UCSD-AML1 (cell line): ENCODE results near the gene CDH13.

Source experiments
- DNase-seq: peaks from one replicate; lab custom pipeline; 2025; ENCODE audit not compliant: unreplicated experiment; lab: John Stamatoyannopoulos, UW

CDH13 gene

DNA sequence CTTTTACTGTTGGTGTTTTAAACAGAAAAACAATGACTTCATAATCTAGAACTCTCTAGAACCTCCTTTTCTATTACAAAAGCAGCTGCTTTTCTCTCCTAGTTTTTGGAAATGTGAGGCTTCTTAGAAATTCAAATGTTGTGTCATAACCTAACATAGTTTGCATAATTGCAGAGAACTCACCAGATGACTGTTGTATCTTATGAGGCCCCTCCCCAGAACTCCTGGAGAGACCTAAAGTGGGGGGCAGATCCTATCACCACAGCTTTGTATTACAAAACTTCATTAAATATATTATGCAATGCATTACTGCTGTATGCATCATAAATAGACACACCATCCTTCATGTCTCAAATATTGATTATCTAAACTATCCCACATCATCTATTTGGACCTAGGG lies 642.3 kb downstream of the CDH13 start:
- no peak for DNase-seq

DNA sequence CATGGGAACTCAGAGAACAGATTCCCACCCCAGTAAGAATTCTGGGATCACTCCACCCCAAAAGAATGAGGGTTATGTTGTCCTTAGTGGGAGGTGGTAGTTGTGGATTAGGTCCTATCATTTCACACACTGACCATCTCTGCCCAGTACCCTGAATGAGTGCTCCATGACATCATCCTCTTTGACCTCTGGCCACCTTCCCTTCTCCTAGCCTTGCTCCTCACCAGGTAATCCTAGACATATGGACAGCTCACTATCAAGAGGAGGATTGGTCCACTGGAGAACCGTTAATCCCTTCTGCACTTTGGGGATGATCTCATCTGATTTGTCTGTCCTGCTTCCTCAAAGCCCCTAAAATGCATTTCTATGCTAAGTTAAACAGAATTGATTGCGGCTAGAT lies 642.8 kb downstream of the CDH13 start:
- no peak for DNase-seq

DNA sequence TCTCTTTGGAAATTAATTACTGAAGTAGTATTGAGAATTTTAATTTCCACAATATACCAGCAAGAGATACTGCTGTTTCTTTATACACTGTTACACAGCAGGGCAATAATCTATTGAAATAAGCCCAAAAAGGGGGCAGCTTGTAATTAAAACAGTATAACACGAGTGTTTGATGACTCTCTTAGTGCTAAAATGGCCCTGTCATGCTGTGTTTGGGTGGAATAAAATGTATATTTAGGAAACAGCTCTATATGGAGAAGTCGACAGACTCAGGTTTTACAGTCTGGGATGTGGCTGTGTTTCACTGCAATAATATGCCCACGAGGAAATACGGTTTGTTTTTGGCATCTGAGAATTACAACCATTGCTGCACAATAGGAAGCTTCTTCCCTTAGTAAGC lies 643.3 kb downstream of the CDH13 start:
- no peak for DNase-seq

DNA sequence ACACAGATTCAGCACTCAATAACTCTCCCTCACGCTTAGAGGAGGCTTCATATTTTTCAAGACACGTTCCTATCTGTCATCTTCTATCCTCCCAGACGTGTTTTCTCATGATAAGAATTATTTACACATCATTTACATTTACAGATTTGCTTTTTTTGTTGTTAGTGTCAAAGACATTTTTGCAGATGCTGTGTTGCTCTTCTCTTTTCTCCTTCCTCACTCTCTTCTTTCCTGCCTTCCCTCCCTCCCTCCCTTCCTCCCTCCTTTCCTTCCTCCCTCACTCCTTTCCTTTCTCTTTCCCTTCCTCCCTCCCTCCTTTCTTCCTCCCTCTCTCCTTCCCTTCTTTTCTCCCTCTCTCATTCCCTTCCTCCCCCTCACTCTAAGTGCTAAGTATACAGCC lies 643.9 kb downstream of the CDH13 start:
- DNase-seq: no peak

DNA sequence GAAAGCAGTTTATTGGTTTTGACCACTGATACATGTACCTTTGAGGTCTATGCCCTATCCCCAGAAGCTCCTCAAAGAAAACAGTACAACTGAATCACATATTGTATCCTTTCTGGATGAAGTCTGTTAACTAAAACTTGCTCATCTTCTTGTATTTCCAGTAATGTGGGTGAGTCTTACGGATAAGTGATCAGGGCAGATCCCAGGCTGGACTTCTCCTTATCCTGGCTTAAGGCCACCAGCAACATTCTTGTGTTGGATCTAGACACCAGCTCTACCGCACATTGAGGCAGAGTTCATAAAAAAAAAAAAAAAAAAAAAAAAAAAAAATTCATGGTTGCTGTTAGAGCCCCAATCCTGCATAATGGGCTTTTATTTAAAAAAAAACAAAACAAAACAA lies 644.4 kb downstream of the CDH13 start:
- DNase-seq: no peak

DNA sequence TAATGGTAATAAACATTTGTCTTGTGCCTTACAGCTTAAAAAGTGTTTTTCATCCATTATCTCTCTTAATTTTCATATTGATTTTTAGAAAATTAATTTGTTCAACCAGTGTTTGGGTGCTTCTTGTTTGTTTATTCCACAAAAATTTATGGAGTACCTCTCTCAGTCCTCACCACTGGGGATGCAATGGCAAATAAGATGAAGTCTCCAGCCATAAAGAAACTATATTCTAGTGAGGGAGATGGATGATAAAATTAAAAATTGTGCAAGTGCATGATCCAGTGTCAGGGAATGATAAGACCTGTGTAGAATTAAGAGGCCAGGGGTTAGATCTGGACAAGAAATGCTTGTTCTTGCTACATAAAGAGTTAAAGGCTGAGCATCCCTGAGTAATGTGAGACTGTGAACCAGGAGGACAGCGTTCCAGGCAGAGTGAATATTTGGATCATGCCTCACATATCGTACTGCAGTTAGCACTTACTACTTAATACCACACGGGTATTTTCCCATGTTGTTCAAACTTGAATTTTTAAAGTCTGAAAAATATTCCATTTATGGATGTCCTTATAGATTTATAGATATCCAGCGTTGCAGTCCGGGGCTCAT lies 645.3 kb downstream of the CDH13 start:
- DNase-seq: no peak

DNA sequence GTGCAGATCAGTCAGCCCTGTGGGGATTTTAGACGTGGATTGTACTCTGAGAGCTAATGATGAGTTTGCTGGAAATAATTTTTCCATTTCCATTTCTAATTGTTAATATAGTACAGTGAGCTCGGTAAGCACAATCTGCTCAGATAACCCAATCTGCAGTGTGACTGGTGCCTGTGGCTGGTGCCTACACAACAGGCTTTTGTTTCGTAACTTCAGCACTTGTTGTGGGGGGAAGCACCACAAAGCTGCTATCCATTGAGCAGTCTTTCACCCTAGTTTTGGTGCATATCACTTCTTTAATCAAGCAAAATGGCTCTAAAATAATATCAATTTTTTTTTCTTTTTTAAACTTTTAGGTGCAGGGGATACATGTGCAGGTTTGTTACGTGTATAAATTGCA lies 646.1 kb downstream of the CDH13 start:
- no peak for DNase-seq

DNA sequence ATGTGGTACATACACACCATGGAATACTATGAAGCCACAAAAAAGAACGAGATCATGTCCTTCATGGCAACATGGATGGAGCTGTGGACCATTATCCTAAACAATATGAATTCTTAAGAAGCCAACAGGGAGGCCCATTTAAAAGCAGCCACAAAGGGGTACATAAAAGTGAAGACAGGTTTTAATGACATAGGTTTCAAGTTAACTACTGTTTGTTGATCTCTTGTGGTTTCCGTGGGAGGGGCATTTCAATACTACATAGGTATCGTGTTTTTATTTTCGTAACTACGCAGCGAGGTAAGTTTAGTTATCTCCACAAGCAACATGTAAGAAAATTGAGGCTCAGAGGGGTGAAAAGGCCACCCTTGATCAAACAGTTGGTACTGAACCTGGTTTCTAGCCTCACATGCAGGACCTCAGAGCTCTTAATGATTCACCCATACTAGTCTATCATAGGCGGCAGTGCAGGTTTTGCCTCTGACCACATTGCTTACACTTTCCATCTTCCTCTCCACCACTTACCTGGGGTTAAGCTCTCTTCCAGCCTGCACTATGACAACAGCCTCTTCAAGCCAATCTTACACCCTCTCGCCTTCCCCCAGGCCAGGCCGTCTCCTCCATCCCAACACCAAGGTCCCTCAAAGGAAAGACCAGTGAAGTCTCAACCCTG lies 646.9 kb downstream of the CDH13 start:
- no peak for DNase-seq

DNA sequence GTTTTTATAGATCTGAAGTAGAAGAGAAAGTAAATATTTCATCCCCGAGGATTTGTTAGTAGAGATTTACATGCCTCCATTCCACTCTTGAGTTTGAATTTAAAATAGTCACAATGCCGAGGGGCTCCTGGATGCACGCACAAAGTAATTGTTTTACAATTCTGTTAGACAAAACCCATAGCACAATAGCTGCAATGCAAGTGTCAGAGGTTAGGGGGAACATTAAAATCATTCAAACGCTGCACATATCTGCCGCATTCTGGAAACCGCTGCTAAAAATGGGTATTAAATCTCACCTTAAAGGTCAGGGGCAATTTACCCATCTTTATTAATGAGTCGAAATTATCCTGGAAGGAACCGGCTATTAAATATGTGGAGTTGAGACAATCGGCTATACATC lies 652.5 kb downstream of the CDH13 start:
- no peak for DNase-seq

DNA sequence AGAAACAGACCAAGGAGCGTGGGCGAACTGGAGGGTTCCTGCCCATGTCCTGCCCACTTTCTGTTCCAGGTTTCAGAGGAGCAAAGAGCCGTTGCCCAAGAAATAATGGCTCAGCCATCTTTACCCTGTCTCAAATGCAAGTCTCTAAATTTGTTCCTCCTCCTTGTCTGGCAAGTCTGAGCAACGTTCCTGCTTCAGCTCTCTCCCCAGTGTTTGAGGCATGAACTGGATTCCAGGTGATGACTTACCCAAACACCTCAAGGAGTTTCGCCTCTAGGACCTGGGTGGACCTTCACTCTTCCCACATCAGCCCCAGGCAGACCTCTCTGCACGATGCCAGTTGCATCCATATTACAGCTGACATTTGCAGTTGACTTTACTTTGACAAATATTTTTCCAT lies 659.2 kb downstream of the CDH13 start:
- no peak for DNase-seq

DNA sequence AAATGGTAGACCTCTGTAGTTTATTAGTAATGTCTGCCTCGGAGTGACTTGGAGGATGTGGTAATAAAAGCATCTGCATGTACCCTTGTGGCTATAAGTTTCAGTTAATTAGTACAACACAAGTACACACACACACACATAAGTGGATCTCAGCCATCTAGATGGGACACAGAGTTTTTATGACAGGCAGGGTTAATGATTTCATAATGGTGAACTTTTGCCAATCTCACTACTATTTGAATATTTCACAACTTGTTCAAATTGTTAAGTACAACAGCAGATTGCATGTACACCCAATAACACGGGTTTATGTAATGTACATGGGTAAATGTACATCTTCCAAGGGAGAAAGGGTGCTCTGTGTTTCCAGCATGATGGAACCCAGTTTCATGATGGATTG lies 669.7 kb downstream of the CDH13 start:
- no peak for DNase-seq

DNA sequence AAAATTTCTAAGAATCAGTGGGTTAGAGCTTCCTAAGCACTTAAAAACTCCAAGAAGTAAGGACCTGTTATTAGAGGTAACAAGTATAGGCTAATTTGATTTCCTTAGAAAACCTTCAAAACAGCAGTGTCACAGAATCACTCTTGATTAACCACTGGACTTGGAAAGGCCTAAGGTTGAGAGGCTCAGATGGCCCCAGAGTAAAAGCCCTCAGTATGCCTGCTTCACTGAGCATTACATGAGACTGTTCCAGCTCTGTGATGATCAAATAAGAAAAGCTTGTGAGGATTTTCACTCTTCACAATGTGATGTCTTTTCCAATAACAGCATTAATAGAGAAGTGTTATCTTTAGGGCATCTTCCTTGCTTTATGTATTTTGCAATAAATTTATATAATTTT lies 671.8 kb downstream of the CDH13 start:
- no peak for DNase-seq

DNA sequence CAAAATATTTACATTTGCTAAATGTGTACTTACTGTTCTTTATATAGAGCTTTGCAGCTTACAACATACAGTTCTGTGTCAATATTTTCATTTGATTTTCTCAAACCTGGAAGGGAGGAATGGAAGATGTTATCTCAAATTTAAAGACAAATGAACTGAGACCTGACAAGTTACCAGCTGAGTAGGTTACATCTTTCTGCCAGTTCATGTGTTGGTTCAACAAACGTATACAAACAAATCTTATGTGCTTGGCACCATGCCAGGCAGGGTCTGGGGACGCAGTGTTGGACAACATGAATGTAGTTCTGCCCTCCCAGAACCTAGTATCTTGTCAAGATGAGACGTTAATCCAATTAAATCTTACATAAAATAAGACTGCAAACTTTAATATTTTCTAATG lies 673.6 kb downstream of the CDH13 start:
- DNase-seq: no peak

DNA sequence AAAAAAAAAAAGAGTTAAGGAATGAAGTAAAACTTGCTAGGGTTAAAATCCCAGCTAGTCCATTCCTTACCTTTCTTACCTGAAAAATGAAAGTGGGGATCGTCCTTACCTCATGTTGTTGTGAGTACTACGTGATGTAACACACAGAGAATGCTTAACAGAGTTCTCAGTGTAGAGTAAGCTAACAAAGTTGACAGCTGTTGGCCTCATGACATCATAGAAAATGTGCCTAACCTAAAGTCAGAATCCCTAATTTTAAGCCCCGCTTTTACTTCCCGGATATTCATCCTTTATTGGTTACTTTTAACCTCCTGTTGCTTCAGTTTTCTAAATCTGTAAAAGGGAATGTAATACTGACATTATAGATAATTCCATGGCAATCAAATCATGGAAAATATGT lies 675.2 kb downstream of the CDH13 start:
- DNase-seq: no peak

DNA sequence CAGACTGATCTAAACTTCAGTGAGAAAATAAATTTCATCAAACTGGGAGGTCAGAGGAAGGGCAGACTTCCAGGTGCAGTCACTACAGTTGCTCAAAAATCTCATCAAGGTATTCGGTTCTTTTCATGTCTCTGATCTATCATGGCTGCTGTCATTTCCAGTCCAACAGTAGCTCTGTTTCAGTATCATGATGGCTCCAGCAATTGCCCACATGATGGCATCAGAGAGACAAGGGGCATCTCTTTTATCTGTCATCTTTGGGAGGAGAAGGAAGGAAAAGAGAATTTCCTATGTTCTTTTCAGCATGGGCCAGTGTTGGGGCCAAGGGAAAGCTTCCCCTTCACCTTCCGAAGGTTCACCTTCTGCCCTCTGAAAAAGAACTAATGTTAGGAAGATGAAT lies 676.1 kb downstream of the CDH13 start:
- no peak for DNase-seq

DNA sequence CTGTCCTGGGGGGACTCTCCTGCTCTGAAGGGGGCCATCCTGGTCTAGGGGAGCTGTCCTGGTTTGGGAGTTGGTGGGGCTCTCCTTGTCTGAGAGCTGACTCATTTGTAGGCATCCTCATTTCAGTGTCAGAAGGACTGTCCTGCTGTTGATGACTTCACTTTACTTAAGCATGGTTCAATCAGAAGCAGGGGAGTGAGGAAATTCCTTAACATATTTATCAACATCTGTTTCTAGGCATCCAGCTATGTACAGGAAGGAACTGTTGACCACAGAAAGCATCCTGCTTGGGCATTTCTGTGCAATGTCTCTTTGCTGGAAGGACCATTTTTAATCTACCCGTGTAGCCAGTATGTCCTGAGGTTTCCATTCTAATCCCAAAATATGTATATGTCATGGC lies 678.3 kb downstream of the CDH13 start:
- no peak for DNase-seq

DNA sequence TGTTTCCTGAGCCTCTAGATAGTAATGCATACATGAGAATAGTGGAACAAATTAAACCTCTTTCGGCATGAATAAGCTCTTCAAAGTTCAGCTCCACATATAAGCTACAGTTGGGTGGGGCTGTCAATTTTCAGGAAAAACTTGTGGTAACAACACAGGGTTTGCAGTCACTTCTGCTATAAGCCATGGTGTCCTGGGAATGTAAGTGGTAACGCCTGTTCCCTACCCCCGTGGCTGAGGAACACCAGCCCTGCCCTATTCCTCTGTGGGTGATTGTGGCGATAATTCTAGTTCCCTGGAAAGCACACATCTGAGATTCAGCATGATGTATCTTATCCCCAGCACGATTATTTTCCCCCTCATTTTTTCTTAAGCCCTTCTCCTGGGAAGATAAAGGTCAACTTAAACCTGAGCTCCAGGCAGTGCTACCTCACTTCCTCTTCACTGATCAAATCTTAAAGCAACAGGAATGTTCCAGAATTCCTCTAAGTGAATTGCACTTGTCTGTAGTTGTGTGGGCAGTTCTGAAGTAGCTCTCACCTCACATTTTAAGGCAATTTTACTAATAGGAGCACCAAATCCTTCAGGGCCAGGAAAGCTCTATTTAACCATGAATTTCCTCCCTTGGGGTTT lies 680.3 kb downstream of the CDH13 start:
- DNase-seq: no peak

DNA sequence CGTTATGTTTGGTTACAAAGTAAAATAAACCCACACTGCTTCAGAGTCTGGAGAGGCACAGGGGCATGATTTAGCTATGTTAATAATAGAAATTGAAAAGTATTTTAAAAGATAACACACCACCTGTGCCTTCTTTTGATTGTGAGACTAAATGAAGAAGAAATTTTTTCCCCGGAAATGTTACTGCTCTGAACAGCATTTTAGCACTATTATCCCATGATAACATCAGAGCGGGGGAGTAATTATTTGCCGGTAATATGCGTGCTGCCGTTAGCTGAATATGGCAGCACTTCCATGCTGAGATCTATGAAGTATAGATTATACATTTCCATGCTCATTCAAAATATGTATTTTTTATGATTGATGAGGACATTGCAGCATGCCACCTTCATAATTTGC lies 680.8 kb downstream of the CDH13 start:
- no peak for DNase-seq

DNA sequence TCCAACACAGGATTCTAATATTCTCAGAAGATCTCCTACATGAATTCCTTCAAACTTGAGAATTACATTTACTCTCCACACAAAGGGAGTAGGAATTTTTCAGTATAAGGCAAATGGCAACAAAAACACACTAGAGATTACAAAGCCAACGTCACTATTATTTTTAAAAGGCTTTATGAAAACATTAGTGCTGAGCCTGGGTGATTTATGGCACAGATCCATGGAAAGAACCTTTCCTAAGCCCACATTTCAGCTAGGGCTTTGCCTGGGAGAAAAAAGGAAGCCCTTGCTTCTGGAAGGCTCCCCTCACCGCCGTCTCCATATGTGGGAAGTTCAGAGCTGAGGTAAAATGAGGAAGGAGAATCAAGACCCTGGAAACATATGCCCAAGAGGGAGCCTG lies 681.6 kb downstream of the CDH13 start:
- DNase-seq: no peak

DNA sequence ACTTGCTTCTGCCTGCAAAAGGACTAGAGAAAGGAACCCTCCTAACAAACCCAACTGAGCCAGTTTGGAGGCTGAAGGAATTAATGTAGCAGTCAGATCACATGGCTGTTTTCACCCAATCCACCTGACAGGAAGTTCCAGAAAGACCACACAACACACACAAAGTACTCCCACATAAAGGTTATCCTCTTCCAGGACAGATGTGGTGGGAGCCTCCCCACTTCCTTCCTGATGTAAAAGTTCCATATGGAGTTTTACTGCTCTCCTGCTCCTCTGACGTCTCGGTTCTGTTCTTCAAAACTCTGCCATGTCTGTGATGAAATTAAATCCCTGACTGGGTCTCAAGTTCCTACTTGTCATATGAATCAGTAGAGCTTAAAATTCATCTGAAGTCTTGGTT lies 684.0 kb downstream of the CDH13 start:
- no peak for DNase-seq

DNA sequence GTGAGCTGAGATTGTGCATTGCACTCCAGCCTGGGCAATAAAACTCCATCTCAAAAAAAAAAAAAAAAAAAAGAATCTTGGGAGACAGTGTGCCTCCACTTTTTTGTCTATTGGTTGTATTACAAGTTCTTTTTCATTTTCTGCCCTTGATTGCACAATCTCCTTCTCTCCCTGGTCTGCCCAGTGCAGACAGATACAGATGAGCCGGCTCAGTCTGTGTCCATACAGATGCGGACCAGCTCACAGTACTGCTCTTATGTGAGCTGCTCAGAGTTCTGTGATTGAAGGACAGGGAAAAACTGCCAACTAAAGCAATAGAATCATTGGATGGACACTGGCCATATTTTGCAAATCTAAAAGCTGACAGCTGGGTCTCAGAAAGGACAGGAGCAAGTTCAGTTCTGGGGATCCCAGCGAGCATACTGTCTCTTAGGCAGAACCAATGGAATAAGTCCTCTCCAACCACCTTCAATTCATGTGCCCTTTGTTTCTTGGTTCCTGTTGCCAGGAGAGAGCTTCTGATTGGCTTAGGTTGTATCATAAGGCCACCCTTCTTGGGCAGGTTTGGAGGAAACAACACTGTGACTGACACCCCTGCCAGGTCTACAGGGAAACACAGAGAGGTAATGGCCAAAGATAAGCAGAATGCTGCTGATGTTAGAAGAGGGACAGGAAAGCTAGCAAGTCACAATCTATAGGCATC lies 685.4 kb downstream of the CDH13 start:
- DNase-seq: no peak

DNA sequence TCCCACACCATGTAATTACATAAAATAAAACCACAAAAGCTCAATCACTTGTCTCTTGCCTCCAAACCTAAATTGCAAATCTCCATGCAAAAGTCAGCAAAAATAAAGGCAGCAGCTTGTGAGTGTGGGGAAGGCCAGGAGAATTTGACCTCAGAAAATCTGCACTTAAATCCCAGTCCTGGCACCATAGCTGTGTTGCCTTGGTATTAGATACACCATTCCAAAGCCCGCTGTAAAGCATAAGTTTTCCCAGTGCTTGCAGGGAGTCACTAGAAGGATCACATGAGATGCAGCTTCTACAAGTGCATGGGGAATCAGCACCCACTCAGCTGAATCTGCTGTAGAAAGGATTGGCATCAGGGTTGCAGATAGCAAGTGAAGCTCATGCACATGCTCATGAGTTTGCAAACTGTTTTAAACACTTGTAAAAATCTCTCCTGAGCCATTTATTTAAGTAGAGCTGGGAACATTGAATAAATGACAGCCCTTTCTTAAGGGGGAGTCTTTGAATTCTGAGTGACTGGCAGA lies 686.0 kb downstream of the CDH13 start:
- no peak for DNase-seq
